ENCODE results near the gene HSPA12A.

Gene HSPA12A

GRCh38 chr10:116771101-116771958 is 29.0 kb upstream of the HSPA12A start (continued):
- TF ChIP-seq HOXA7 (CRISPR knock-in tag; IDR thresholded peaks at IDR 0.05; ENCODE audit: borderline replicate concordance), result no peak
- no peak for TF ChIP-seq ZNF747 (tag by site-specific recombination; IDR thresholded peaks at IDR 0.05)
- no peak for TF ChIP-seq ZSCAN5A (tag by site-specific recombination; IDR thresholded peaks at IDR 0.05)
- TF ChIP-seq ZNF211 (tag by site-specific recombination; IDR thresholded peaks at IDR 0.05; ENCODE audit: low read depth), result no peak
- no peak for TF ChIP-seq ZNF274 (IDR thresholded peaks at IDR 0.05; ENCODE audit: low read length)
- no peak for TF ChIP-seq ZNF274 (tag by site-specific recombination; IDR thresholded peaks at IDR 0.05; ENCODE audit: borderline replicate concordance)
- no peak for TF ChIP-seq ZNF530 (tag by site-specific recombination; IDR thresholded peaks at IDR 0.05; ENCODE audit: low read depth)
- no peak for TF ChIP-seq ZNF596 (tag by site-specific recombination; IDR thresholded peaks at IDR 0.05)

GRCh38 chr10:116770281-116770680 is 27.9 kb upstream of the HSPA12A start:
- no peak overlapping the region for H3K27ac ChIP-seq (ENCODE audit: extremely low read depth, low read depth, low read length)
- POLR2A ChIA-PET, result no interaction called here
- no peak overlapping the region for H3K4me3 ChIP-seq (ENCODE audit: low read depth, low read length)
- CTCF ChIA-PET, result interaction anchor here (0.8 to 1.3 kb wide), 3 partner anchors 18 to 406 kb away, joined by 3 to 6 read pairs (median 3); partner anchors contain the start of gene HSPA12A
- H3K36me3 ChIP-seq (ENCODE audit: control insufficient read depth in 2 of 2, insufficient read depth in 1 of 2, low read length in 2 of 2), result no peaks in the 10 kb centered on the region
- TF ChIP-seq ATF2 (tag by site-specific recombination; IDR thresholded peaks at IDR 0.05; ENCODE audit: low read depth), result no peak
- no peak for TF ChIP-seq ZNF48 (tag by site-specific recombination; IDR thresholded peaks at IDR 0.05)
- TF ChIP-seq ZNF701 (tag by site-specific recombination; IDR thresholded peaks at IDR 0.05), result no peak
- no peak for TF ChIP-seq ZNF274 (IDR thresholded peaks at IDR 0.05; ENCODE audit: low read length)
- no peak for TF ChIP-seq ZNF274 (tag by site-specific recombination; IDR thresholded peaks at IDR 0.05; ENCODE audit: borderline replicate concordance)
- TF ChIP-seq ZNF623 (tag by site-specific recombination; IDR thresholded peaks at IDR 0.05), result no peak
- no peaks in the 10 kb centered on the region for H3K9me3 ChIP-seq (ENCODE audit: control insufficient read depth, insufficient read depth, low read depth, low read length)
- no peaks in the 10 kb centered on the region for H3K4me1 ChIP-seq (ENCODE audit: control insufficient read depth, insufficient read depth, low read length)

- Histone ChIP-seq H3K4me3 (ENCODE audit: low read depth, low read length) (no peak overlapping the region), H3K4me1 (ENCODE audit: control insufficient read depth, insufficient read depth, low read length) (no peaks in the 10 kb centered on the region), H3K36me3 (ENCODE audit: control insufficient read depth in 2 of 2, insufficient read depth in 1 of 2, low read length in 2 of 2) (no peaks in the 10 kb centered on the region), H3K27ac (ENCODE audit: extremely low read depth, low read depth, low read length) (no peak overlapping the region), H3K9me3 (ENCODE audit: control insufficient read depth, insufficient read depth, low read depth, low read length) (no peaks in the 10 kb centered on the region)
- ChIA-PET POLR2A (no interaction called here), CTCF (interaction anchor here (0.8 to 1.3 kb wide), 3 partner anchors 18 to 407 kb away, joined by 3 to 6 read pairs (median 3); partner anchors contain the start of gene HSPA12A)
- TF ChIP-seq KLF9 (tag by site-specific recombination; IDR thresholded peaks at IDR 0.05; ENCODE audit: low read depth), result no peak
- TF ChIP-seq ZNF610 (tag by site-specific recombination; IDR thresholded peaks at IDR 0.05; ENCODE audit: borderline replicate concordance), result no peak
- TF ChIP-seq ZNF558 (tag by site-specific recombination; IDR thresholded peaks at IDR 0.05), result no peak
- TF ChIP-seq SP3 (tag by site-specific recombination; IDR thresholded peaks at IDR 0.05), result no peak
- TF ChIP-seq ZNF280C (tag by site-specific recombination; IDR thresholded peaks at IDR 0.05), result no peak
- no peak for TF ChIP-seq YY2 (tag by site-specific recombination; IDR thresholded peaks at IDR 0.05)
- no peak for TF ChIP-seq ZNF768 (tag by site-specific recombination; IDR thresholded peaks at IDR 0.05)
- TF ChIP-seq ZNF426 (tag by site-specific recombination; IDR thresholded peaks at IDR 0.05), result no peak
- no peak for TF ChIP-seq ZBTB20 (tag by site-specific recombination; IDR thresholded peaks at IDR 0.05)
- TF ChIP-seq ZNF10 (tag by site-specific recombination; IDR thresholded peaks at IDR 0.05), result no peak
- no peak for TF ChIP-seq ZNF701 (tag by site-specific recombination; IDR thresholded peaks at IDR 0.05)
- TF ChIP-seq HOXA7 (CRISPR knock-in tag; IDR thresholded peaks at IDR 0.05; ENCODE audit: borderline replicate concordance), result no peak
- no peak for TF ChIP-seq SALL2 (tag by site-specific recombination; IDR thresholded peaks at IDR 0.05; ENCODE audit: borderline replicate concordance)
- no peak for TF ChIP-seq REST (tag by site-specific recombination; IDR thresholded peaks at IDR 0.05)
These were observed 27.4 kb upstream of the HSPA12A start for GRCh38 chr10:116769791-116770190.

Data from HEK293 (cell line).